Upper lobe of left lung (tissue), 6 donors: ENCODE results near the gene SEMA6A. TPM values are rescaled to one million over a fixed set of nuclear protein-coding genes. Genes with fewer than 3 reads are reported as not detected.

Experiments
- ATAC-seq, 2 donors: fragments of 200-7000 bp; cut with Tn5 transposase; one replicate each; pipeline ENCODE4 v1.9.1; 2022; ENCODE audit warnings: mild to moderate bottlenecking in 2 of 2, moderate library complexity in 2 of 2; ENCODE audit not compliant: low FRiP score in 2 of 2
- DNase-seq, 2 donors: peaks; one replicate each; pipeline ENCODE4 v3.0.0-alpha.2; 2019 to 2020
- H3K27ac ChIP-seq, 4 donors: fragments of 200-600 bp; sonication (generic); one replicate each; pipeline ENCODE4 v1.5.1; 2016 to 2019
- H3K27me3 ChIP-seq, 4 donors: fragments of 200-600 bp; sonication (generic); one replicate each; pipeline ENCODE4 v1.5.1; 2017 to 2019
- H3K36me3 ChIP-seq, 4 donors: fragments of 200-600 bp; sonication (generic); one replicate each; pipeline ENCODE4 v1.5.1; 2016 to 2019
- H3K4me1 ChIP-seq, 4 donors: fragments of 200-600 bp; sonication (generic); one replicate each; pipeline ENCODE4 v1.5.1; 2018 to 2019
- H3K4me3 ChIP-seq, 4 donors: fragments of 200-600 bp; sonication (generic); one replicate each; pipeline ENCODE4 v1.5.1; 2017 to 2019; ENCODE audit warnings: mild to moderate bottlenecking in 2 of 4, moderate library complexity in 1 of 4
- H3K9me3 ChIP-seq, 4 donors: fragments of 200-600 bp; sonication (generic); one replicate each; pipeline ENCODE4 v1.5.1; 2018 to 2019
- CTCF ChIP-seq, 6 experiments: fragments of 450-650 bp in 4 of 6; fragments of 200-600 bp in 2 of 6; sonication (generic) in 2 of 6; IDR thresholded peaks; one replicate each; pipeline ENCODE4 v1.5.1; 2016 to 2019; ENCODE audit warnings: antibody characterized with exemption in 6 of 6
- EP300 ChIP-seq, 4 donors: sonication (generic); formaldehyde crosslinking; IDR thresholded peaks; one replicate each; pipeline ENCODE4 v1.5.1; 2017; ENCODE audit warnings: antibody characterized with exemption in 4 of 4, control low read depth in 2 of 4
- POLR2A ChIP-seq, 4 donors: fragments of 450-650 bp; IDR thresholded peaks; one replicate each; pipeline ENCODE4 v1.5.1; 2016 to 2017; ENCODE audit warnings: antibody characterized with exemption in 4 of 4, mild to moderate bottlenecking in 2 of 4
- POLR2AphosphoS5 ChIP-seq, 2 donors: sonication (generic); formaldehyde crosslinking; IDR thresholded peaks; one replicate each; pipeline ENCODE4 v1.5.1; 2017; ENCODE audit warnings: antibody characterized with exemption in 2 of 2
- WGBS, 2 donors: methylation state at CpG; one replicate each; pipeline ENCODE4 v1.1.5; 2017 to 2018; 5-methylcytosine and 5-hydroxymethylcytosine counted together
- total RNA-seq, 6 donors: library from RNA; depleted of rRNA in 4 of 6; stranded (reverse); fragments of >200 nt in 4 of 6; gene quantifications; one replicate each; pipeline versions ENCODE4 v1.1.0 to v1.2.1, GENCODE V29; 2016 to 2021
- donor health status: DM: no; HTN: no; CAD: no; lungs with moderate emphysema.
- donor health status: DM: no; HTN: yes; CAD: no; lungs with severe emphysema.

SEMA6A gene
- total RNA-seq, 6 donors from 2014 or later = 17.1 to 66.5 (median 26.9) TPM

GRCh38 chr5:116420540-116420939 is 154.1 kb downstream of the SEMA6A start:
- ATAC-seq (no peak), DNase-seq (no peak)
- H3K4me3 ChIP-seq = no peak overlapping the region
- no peak overlapping the region for H3K27ac ChIP-seq
- H3K36me3 ChIP-seq = no peaks in the 10 kb centered on the region
- H3K27me3 ChIP-seq = no peaks in the 10 kb centered on the region
- TF ChIP-seq POLR2AphosphoS5 (IDR thresholded peaks at IDR 0.05) (peak in 1 of 2 donors; percentile 57), EP300 (IDR thresholded peaks at IDR 0.05) (no peak)
- peaks cover 0 to 8% (median 0%) of the 10 kb centered on the region in 4 donors for H3K4me1 ChIP-seq
- WGBS, 2 donors = 53 to 69% methylated on average over 2 to 4 of the region's 4 CpGs
- H3K9me3 ChIP-seq = no peaks in the 10 kb centered on the region

- Histone ChIP-seq H3K4me1 (peaks cover 0 to 8% (median 0%) of the 10 kb centered on the region in 4 donors), H3K27me3 (no peaks in the 10 kb centered on the region), H3K36me3 (no peaks in the 10 kb centered on the region), H3K4me3 (no peak overlapping the region), H3K27ac (no peak overlapping the region), H3K9me3 (no peaks in the 10 kb centered on the region)
- 63 to 82% methylated on average over 1 of the region's 1 CpG for WGBS, 2 donors
- TF ChIP-seq POLR2A (IDR thresholded peaks at IDR 0.05) = no peak
- TF ChIP-seq EP300 (IDR thresholded peaks at IDR 0.05) = no peak
- TF ChIP-seq POLR2AphosphoS5 (IDR thresholded peaks at IDR 0.05) = no peak
- DNase-seq (no peak), ATAC-seq (no peak)
These were observed 155.4 kb downstream of the SEMA6A start for GRCh38 chr5:116419258-116419657.

- ATAC-seq (no peak), DNase-seq (no peak)
- TF ChIP-seq EP300 (IDR thresholded peaks at IDR 0.05) (no peak), POLR2A (IDR thresholded peaks at IDR 0.05) (no peak), CTCF (IDR thresholded peaks at IDR 0.05) (no peak), POLR2AphosphoS5 (IDR thresholded peaks at IDR 0.05) (no peak)
- Histone ChIP-seq H3K27me3 (no peaks in the 10 kb centered on the region), H3K4me3 (no peak overlapping the region), H3K9me3 (no peaks in the 10 kb centered on the region), H3K27ac (no peak overlapping the region), H3K36me3 (no peaks in the 10 kb centered on the region), H3K4me1 (peaks cover 0 to 8% (median 0%) of the 10 kb centered on the region in 4 donors)
- WGBS, 2 donors = 68 to 74% methylated on average over 3 of the region's 3 CpGs
These were observed 155.8 kb downstream of the SEMA6A start for GRCh38 chr5:116418774-116419173.

GRCh38 chr5:116418016-116418415 is 156.6 kb downstream of the SEMA6A start:
- peaks cover 0 to 8% (median 0%) of the 10 kb centered on the region in 4 donors for H3K4me1 ChIP-seq
- ATAC-seq (no peak), DNase-seq (no peak)
- H3K27me3 ChIP-seq = no peaks in the 10 kb centered on the region
- H3K9me3 ChIP-seq = no peaks in the 10 kb centered on the region
- H3K4me3 ChIP-seq = no peak overlapping the region
- WGBS, 2 donors = 89 to 98% methylated on average over 2 of the region's 2 CpGs
- no peak for TF ChIP-seq POLR2A (IDR thresholded peaks at IDR 0.05)
- TF ChIP-seq EP300 (IDR thresholded peaks at IDR 0.05) = no peak
- TF ChIP-seq CTCF (IDR thresholded peaks at IDR 0.05) = no peak
- TF ChIP-seq POLR2AphosphoS5 (IDR thresholded peaks at IDR 0.05) = no peak
- H3K36me3 ChIP-seq = no peaks in the 10 kb centered on the region
- no peak overlapping the region for H3K27ac ChIP-seq

GRCh38 chr5:116415989-116416388 is 158.6 kb downstream of the SEMA6A start:
- TF ChIP-seq EP300 (IDR thresholded peaks at IDR 0.05) (no peak), POLR2A (IDR thresholded peaks at IDR 0.05) (no peak), POLR2AphosphoS5 (IDR thresholded peaks at IDR 0.05) (no peak), CTCF (IDR thresholded peaks at IDR 0.05) (no peak)
- ATAC-seq (no peak), DNase-seq (no peak)
- WGBS, 2 donors = 93 to 98% methylated on average over 5 of the region's 5 CpGs
- Histone ChIP-seq H3K9me3 (no peaks in the 10 kb centered on the region), H3K4me3 (no peak overlapping the region), H3K27me3 (no peaks in the 10 kb centered on the region), H3K36me3 (no peaks in the 10 kb centered on the region), H3K4me1 (peaks cover 0 to 8% (median 7%) of the 10 kb centered on the region in 4 donors), H3K27ac (no peak overlapping the region)

- 78 to 87% methylated on average over 1 of the region's 1 CpG for WGBS, 2 donors
- DNase-seq (no peak), ATAC-seq (no peak)
- H3K4me3 ChIP-seq = no peak overlapping the region
- TF ChIP-seq CTCF (IDR thresholded peaks at IDR 0.05) (no peak), POLR2A (IDR thresholded peaks at IDR 0.05) (no peak), EP300 (IDR thresholded peaks at IDR 0.05) (no peak), POLR2AphosphoS5 (IDR thresholded peaks at IDR 0.05) (no peak)
- no peaks in the 10 kb centered on the region for H3K36me3 ChIP-seq
- H3K27me3 ChIP-seq = no peaks in the 10 kb centered on the region
- peaks cover 0 to 9% (median 8%) of the 10 kb centered on the region in 4 donors for H3K4me1 ChIP-seq
- H3K9me3 ChIP-seq = no peaks in the 10 kb centered on the region
- H3K27ac ChIP-seq = no peak overlapping the region
These were observed 159.4 kb downstream of the SEMA6A start for GRCh38 chr5:116415182-116415581.
